H1 (cell line): ENCODE data around the gene LCE1D. TPM values are rescaled to one million over a fixed set of nuclear protein-coding genes. Genes with fewer than 3 reads are reported as not detected.

Source experiments
- CTCF ChIA-PET: fragments of 300-600 bp; sonication (Branson Sonifier 250); formaldehyde crosslinking; loops from one replicate; lab custom pipeline; 2021; ENCODE audit not compliant: partially characterized antibody; lab: Charles Lee
- POLR2A ChIA-PET: fragments of 300-600 bp; sonication (Branson Sonifier 250); formaldehyde crosslinking; loops from one replicate; lab custom pipeline; 2021; ENCODE audit warnings: inconsistent platforms; ENCODE audit not compliant: partially characterized antibody; lab: Charles Lee
- DNase-seq, 2 experiments: peaks; one replicate each; pipeline versions ENCODE4 v3.0.0 to v3.0.0-alpha.2; 2010 to 2022; ENCODE audit warnings: low spot score in 2 of 2, low read depth in 1 of 2, mixed read lengths in 1 of 2
- FAIRE-seq: peaks from 2 replicates; lab custom pipeline; 2011; peaks lifted over from hg19 to GRCh38; lab: Jason Lieb, UNC
- H2AFZ ChIP-seq: 2 replicates; pipeline ENCODE4 v1.8.1; 2012; ENCODE audit warnings: low read length, inconsistent platforms
- H2AK5ac ChIP-seq: 2 replicates; pipeline ENCODE4 v1.6.1; 2013; ENCODE audit warnings: low read depth, low read length
- H2BK120ac ChIP-seq: replicated peaks from 2 replicates; pipeline ENCODE3; 2013; ENCODE audit warnings: low read depth, low read length, inconsistent platforms
- H2BK12ac ChIP-seq: 2 replicates; pipeline ENCODE4 v1.6.1; 2013; ENCODE audit warnings: low read depth, low read length
- H2BK15ac ChIP-seq: 2 replicates; pipeline ENCODE4 v1.6.1; 2013; ENCODE audit warnings: low read length
- H2BK20ac ChIP-seq: 2 replicates; pipeline ENCODE4 v1.6.1; 2013; ENCODE audit warnings: low read length
- H2BK5ac ChIP-seq: 2 replicates; pipeline ENCODE4 v1.6.1; 2013; ENCODE audit warnings: low read depth, low read length
- H3K14ac ChIP-seq: 2 replicates; pipeline ENCODE4 v1.6.1; 2013; ENCODE audit warnings: inconsistent platforms; ENCODE audit not compliant: insufficient read length
- H3K18ac ChIP-seq: 2 replicates; pipeline ENCODE4 v1.6.1; 2013; ENCODE audit warnings: low read length; ENCODE audit errors: extremely low read depth
- H3K23ac ChIP-seq: 2 replicates; pipeline ENCODE4 v1.6.1; 2013; ENCODE audit warnings: inconsistent platforms; ENCODE audit not compliant: insufficient read length
- H3K23me2 ChIP-seq: 2 replicates; pipeline ENCODE4 v1.6.1; 2013; ENCODE audit warnings: low read depth, low read length
- H3K27ac ChIP-seq: 2 replicates; pipeline ENCODE4 v1.6.1; 2011; ENCODE audit warnings: low read depth, low read length, inconsistent platforms
- H3K27me3 ChIP-seq, 4 experiments: replicated peaks in 1 of 4; 1 replicate in 1 of 4; 2 replicates in 3 of 4; pipeline versions ENCODE4 v1.6.1 to v1.8.1; 2011 to 2013; ENCODE audit warnings: low read length in 3 of 4, mild to moderate bottlenecking in 3 of 4, inconsistent platforms in 2 of 4, mixed read lengths in 2 of 4, moderate library complexity in 1 of 4; ENCODE audit not compliant: control insufficient read depth in 3 of 4, insufficient read depth in 3 of 4; ENCODE audit errors: extremely low read depth in 1 of 4
- H3K36me3 ChIP-seq, 4 experiments: 2 replicates each; pipeline versions ENCODE4 v1.6.1 to v1.8.1; 2011 to 2013; ENCODE audit warnings: mild to moderate bottlenecking in 4 of 4, low read length in 3 of 4, moderate library complexity in 2 of 4, control low read depth in 1 of 4, inconsistent platforms in 1 of 4; ENCODE audit not compliant: insufficient read depth in 4 of 4, control insufficient read depth in 2 of 4
- H3K4ac ChIP-seq: replicated peaks from 2 replicates; pipeline ENCODE3; 2013; ENCODE audit warnings: low read length, low read depth, mixed read lengths, inconsistent platforms; ENCODE audit not compliant: insufficient read length
- H3K4me1 ChIP-seq, 4 experiments: replicated peaks in 1 of 4; 1 replicate in 1 of 4; 2 replicates in 3 of 4; pipeline versions ENCODE4 v1.6.1 to v1.8.1; 2011 to 2013; ENCODE audit warnings: low read length in 3 of 4, inconsistent platforms in 2 of 4, mixed read lengths in 1 of 4; ENCODE audit not compliant: insufficient read depth in 4 of 4, control insufficient read depth in 3 of 4
- H3K4me2 ChIP-seq, 2 experiments: 2 replicates each; pipeline versions ENCODE4 v1.6.1 to v1.8.1; 2011 to 2013; ENCODE audit warnings: low read depth in 2 of 2, low read length in 2 of 2, control low read depth in 1 of 2, inconsistent platforms in 1 of 2, mild to moderate bottlenecking in 1 of 2; ENCODE audit not compliant: insufficient read depth in 1 of 2
- H3K4me3 ChIP-seq, 4 experiments: fragments of 200-600, 300-600 bp in 1 of 4; sonication (generic), shearing (Covaris generic), sonication (Bioruptor Twin) in 1 of 4; 2 replicates each; pipeline versions ENCODE4 v1.5.1 to v1.8.1; 2011 to 2016; ENCODE audit warnings: low read length in 4 of 4, low read depth in 3 of 4, control low read depth in 2 of 4, inconsistent platforms in 2 of 4, mild to moderate bottlenecking in 2 of 4, mixed read lengths in 1 of 4, moderate library complexity in 1 of 4; ENCODE audit not compliant: insufficient read depth in 2 of 4; ENCODE audit errors: extremely low read depth in 1 of 4
- H3K56ac ChIP-seq: replicated peaks from 2 replicates; pipeline ENCODE3; 2013; ENCODE audit warnings: low read depth, mild to moderate bottlenecking, mixed read lengths, low read length, inconsistent platforms; ENCODE audit not compliant: insufficient read length
- H3K79me1 ChIP-seq: 2 replicates; pipeline ENCODE4 v1.6.1; 2013; ENCODE audit warnings: low read depth, low read length, control low read depth
- H3K79me2 ChIP-seq, 2 experiments: 2 replicates each; pipeline versions ENCODE4 v1.6.1 to v1.8.1; 2012 to 2013; ENCODE audit warnings: low read length in 2 of 2, mild to moderate bottlenecking in 2 of 2, inconsistent platforms in 1 of 2; ENCODE audit not compliant: insufficient read depth in 2 of 2, control insufficient read depth in 1 of 2
- H3K9ac ChIP-seq, 4 experiments: replicated peaks in 1 of 4; 1 replicate in 1 of 4; 2 replicates in 3 of 4; pipeline versions ENCODE4 v1.6.1 to v1.8.1; 2011 to 2013; ENCODE audit warnings: low read depth in 3 of 4, low read length in 3 of 4, control low read depth in 2 of 4, mild to moderate bottlenecking in 2 of 4, moderate library complexity in 2 of 4, inconsistent platforms in 1 of 4; ENCODE audit errors: extremely low read depth in 1 of 4
- H3K9me3 ChIP-seq, 2 experiments: 2 replicates each; pipeline versions ENCODE4 v1.6.1 to v1.8.1; 2012 to 2013; ENCODE audit warnings: mild to moderate bottlenecking in 2 of 2, moderate library complexity in 2 of 2, control low read depth in 1 of 2, inconsistent platforms in 1 of 2, low read depth in 1 of 2, low read length in 1 of 2, mixed read lengths in 1 of 2; ENCODE audit not compliant: insufficient read depth in 2 of 2
- H4K20me1 ChIP-seq, 2 experiments: replicated peaks in 1 of 2; 2 replicates each; pipeline versions ENCODE3 to v1.8.1; 2011 to 2013; ENCODE audit warnings: inconsistent platforms in 2 of 2, low read length in 2 of 2, mild to moderate bottlenecking in 1 of 2; ENCODE audit not compliant: insufficient read depth in 2 of 2, control insufficient read depth in 1 of 2
- H4K5ac ChIP-seq: 2 replicates; pipeline ENCODE4 v1.6.1; 2013; ENCODE audit warnings: low read length, low read depth, mixed read lengths, inconsistent platforms; ENCODE audit not compliant: insufficient read length
- H4K8ac ChIP-seq: 2 replicates; pipeline ENCODE4 v1.8.0; 2013; ENCODE audit warnings: mild to moderate bottlenecking, moderate library complexity, low read length, inconsistent platforms; ENCODE audit not compliant: insufficient read depth; ENCODE audit errors: extremely low read depth
- H4K91ac ChIP-seq: replicated peaks from 2 replicates; pipeline ENCODE3; 2013; ENCODE audit warnings: low read length, mixed read lengths, inconsistent platforms; ENCODE audit not compliant: insufficient read length
- NANOG ChIP-seq: IDR thresholded peaks from 2 replicates; pipeline ENCODE4 v1.6.1; 2011; ENCODE audit warnings: low read length, low read depth, mild to moderate bottlenecking, inconsistent platforms; ENCODE audit not compliant: insufficient read depth, poor library complexity, severe bottlenecking
- SP1 ChIP-seq: IDR thresholded peaks from 2 replicates; pipeline ENCODE4 v1.6.1; 2011; ENCODE audit warnings: low read depth, low read length
- WGBS, 2 experiments: shearing (Covaris generic) in 1 of 2; methylation state at CpG; one replicate each; pipeline versions ENCODE4 v1.1.6 to v1.1.7; 2013 to 2015; ENCODE audit warnings: low lambda C conversion rate in 2 of 2, mixed read lengths in 2 of 2, inconsistent platforms in 1 of 2, low coverage in 1 of 2, missing lambda C conversion rate in 1 of 2; ENCODE audit not compliant: insufficient replicate concordance in 2 of 2, insufficient coverage in 1 of 2, insufficient read length in 1 of 2; ENCODE audit errors: extremely low coverage in 1 of 2, missing lambda C conversion rate in 1 of 2; 5-methylcytosine and 5-hydroxymethylcytosine counted together
- polyA plus RNA-seq, 7 experiments: library from polyadenylated mRNA; depleted of rRNA in 3 of 7; stranded (reverse) in 5 of 7; unstranded in 2 of 7; fragments of >200 nt in 5 of 7; fragments of 200-250 nt in 2 of 7; gene quantifications; 1 replicate in 5 of 7; 2 replicates in 1 of 7; 4 replicates in 1 of 7; pipeline versions ENCODE4 v1.2.1 to v1.2.3, GENCODE V29; 2011 to 2013; ENCODE audit warnings: missing spikeins in 2 of 7, mixed read lengths in 2 of 7
- total RNA-seq: library from RNA; stranded (reverse); fragmentation: NEBNext Ultra II Directional; extraction: Animal tissue kit (Norgen Biotek cat#: 25700); gene quantifications from 2 replicates; pipeline ENCODE4 v1.2.1, GENCODE V29; 2021
- TF ChIP-seq, protein P1 (sequence below): IDR thresholded peaks from 2 replicates; pipeline ENCODE4 v1.6.1; 2012; ENCODE audit warnings: inconsistent platforms

The LCE1D gene
- total and polyA plus RNA-seq, 2 of the 8 experiments (the other 6 are each of a cell fraction or from before 2014, with no cell fraction given): not detected

DNA sequence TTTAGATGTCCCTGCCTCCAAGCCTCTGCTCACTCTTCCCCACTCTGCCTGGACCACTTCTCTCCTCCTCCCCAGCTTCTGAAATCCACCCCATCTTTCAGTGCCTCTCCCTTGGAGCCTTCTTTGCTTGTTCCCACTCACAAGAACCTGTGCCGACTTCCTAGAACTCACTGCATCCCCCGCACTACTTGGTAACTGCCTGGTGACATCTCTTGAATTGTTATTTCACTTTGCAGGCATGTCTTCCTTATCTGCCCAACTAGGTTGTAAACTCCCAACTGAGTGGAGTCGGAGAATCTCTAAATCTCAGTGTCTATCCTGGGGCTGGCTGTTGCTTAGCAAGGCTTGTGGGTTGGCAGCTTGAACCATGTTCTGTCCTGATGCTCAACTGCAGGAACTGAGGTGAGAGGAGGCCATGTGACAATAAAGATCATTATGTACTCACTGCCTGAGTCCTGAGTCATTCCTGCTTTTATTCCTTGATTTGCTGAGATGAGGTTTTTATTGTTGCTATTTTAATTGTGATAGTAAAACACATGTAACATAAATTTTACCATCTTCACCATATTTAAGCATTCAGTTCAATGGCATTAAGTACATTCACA is 34.8 kb upstream of the LCE1D start:
- Histone ChIP-seq H3K9me3 (peaks cover 88 to 92% of the 10 kb centered on the region in 2 experiments), H3K27ac (no peak overlapping the region), H4K91ac (no peak overlapping the region), H2AK5ac (no peak overlapping the region), H3K56ac (no peak overlapping the region), H2BK20ac (no peak overlapping the region), H2BK15ac (no peak overlapping the region), H2BK5ac (no peak overlapping the region), H3K9ac (no peak overlapping the region), H3K27me3 (no peaks in the 10 kb centered on the region), H2BK120ac (no peak overlapping the region), H3K4me2 (no peak overlapping the region), H3K36me3 (no peaks in the 10 kb centered on the region), H3K18ac (no peak overlapping the region), H2BK12ac (no peak overlapping the region), H4K5ac (no peak overlapping the region), H3K23me2 (no peaks in the 10 kb centered on the region), H3K79me1 (no peaks in the 10 kb centered on the region), H3K4me1 (no peaks in the 10 kb centered on the region), H3K23ac (no peak overlapping the region), H3K4me3 (no peak overlapping the region), H2AFZ (no peak overlapping the region), H4K20me1 (no peaks in the 10 kb centered on the region), H4K8ac (no peak overlapping the region), H3K4ac (no peak overlapping the region), H3K79me2 (no peaks in the 10 kb centered on the region), H3K14ac (no peak overlapping the region)
- ChIA-PET CTCF (no interaction called here), POLR2A (no interaction called here)
- DNase-seq: no peak
- TF ChIP-seq, protein P1, sequence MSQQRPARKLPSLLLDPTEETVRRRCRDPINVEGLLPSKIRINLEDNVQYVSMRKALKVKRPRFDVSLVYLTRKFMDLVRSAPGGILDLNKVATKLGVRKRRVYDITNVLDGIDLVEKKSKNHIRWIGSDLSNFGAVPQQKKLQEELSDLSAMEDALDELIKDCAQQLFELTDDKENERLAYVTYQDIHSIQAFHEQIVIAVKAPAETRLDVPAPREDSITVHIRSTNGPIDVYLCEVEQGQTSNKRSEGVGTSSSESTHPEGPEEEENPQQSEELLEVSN: no peak
- TF ChIP-seq SP1 (no peak), NANOG (no peak)
- no peak for FAIRE-seq
- 85% methylated on average over 3 of the region's 3 CpGs; no CpG with 5 or more reads in 1 of the 2 experiments for WGBS, 2 experiments
